ENCODE results near the gene PCDH9.
"Not testable (repeated sequence)": the region's sequence is repeated elsewhere in the genome, so short reads cannot be mapped to it uniquely, and the experiment has no call there.

Gene PCDH9

DNA sequence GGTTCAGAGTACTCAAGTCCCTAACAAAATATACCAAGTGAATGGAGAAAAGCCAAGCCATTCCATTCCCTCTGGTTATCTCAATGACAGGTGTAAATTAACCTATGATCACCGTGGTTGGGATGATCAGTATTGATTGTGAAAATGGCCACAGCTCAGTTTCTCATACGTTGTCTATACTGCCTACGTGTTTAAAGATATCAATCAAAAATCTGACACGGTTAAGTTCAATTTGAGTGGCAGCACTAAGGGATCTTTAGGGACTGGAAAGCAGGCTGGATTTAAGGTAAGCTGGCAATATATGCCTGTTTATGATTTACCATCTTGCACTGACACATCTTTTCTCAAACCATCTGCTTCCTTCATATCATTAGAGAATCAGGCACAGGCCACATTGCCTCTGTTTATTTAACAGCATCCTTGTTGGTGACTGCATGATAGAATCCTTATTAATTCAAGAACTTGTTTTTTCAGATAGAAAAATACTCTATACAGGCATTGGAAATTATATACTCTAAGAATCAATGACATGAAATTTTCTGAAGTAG, 907.9 kb downstream of the PCDH9 start:
- DNase-seq (ENCODE audit: low read depth in 1 of 2, low spot score in 1 of 2): no peak

DNA sequence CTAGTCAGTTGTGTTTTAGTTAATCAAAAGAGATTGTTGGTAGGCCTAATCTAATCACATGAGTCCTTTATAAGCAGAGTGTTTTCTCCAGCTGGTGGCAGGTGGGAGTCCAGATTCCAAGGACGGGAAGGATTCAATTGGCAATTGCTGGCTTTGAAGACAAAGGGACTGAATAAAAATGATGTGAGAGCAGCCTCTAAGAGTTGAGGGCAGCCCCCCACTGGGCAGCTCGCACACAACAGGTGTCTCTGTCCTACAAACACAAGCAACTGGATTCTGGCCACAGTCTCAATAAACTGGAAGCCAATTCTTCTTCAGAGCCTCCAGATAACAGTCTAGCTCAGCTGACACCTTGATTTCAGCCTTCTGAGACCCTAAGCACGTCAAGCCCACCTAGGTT, 915.2 kb downstream of the PCDH9 start:
- no peak for DNase-seq (ENCODE audit: low read depth in 1 of 2, low spot score in 1 of 2)

DNA sequence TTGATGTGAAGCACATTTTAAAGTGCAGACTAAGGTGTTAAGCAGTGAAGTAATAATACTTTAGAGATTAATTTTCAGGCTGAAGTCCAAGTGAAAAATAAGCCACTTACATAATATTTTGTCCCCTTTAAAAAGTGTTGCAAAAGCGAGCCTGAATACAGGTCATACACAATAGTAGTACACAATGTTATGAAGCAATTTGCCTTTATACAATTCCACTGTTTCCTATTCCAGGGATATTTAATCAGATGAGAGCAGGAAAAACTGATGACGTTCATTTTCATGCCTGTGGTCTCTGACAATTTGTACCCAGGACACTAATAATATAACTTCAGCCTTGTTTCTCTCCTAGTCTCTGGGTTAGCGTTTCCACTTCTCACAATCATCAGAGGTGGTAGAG, 916.7 kb downstream of the PCDH9 start:
- no peak for DNase-seq (ENCODE audit: low read depth in 1 of 2, low spot score in 1 of 2)

DNA sequence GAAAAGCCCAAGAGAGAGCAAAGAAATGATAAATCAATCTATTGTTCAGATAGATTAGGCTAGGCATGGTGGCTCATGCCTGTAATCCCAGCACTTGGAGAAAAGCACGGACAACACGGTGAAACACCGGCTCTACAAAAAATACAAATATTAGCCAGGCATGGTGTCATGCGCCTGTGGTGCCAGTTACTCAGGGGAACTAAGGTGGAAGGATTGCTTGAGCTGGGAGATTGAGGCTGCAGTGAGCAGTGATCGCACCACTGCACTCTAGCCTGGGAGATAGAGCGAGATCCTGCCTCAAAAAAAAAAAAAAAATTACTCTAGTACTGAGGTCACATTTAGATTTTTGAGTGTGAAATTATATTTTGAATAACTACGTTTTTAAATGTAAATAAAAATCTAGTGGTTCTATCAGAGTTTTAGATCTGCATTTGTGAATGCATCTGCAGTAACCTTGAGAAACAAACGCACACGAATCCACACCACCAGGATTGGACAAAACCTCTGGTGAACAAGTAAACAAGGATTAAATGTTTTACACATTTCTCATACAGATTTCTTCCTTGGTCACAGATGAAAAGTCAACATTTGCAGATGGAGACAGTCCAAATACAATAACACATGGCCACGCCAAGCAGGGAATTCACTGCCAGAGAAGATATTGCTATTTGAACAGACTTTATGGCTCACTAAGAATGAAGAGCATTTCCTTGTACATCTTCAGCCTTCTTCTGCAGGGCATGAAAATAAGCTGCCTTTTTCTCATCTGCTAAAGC, 917.6 kb downstream of the PCDH9 start:
- DNase-seq (ENCODE audit: low read depth in 1 of 2, low spot score in 1 of 2): no peak

DNA sequence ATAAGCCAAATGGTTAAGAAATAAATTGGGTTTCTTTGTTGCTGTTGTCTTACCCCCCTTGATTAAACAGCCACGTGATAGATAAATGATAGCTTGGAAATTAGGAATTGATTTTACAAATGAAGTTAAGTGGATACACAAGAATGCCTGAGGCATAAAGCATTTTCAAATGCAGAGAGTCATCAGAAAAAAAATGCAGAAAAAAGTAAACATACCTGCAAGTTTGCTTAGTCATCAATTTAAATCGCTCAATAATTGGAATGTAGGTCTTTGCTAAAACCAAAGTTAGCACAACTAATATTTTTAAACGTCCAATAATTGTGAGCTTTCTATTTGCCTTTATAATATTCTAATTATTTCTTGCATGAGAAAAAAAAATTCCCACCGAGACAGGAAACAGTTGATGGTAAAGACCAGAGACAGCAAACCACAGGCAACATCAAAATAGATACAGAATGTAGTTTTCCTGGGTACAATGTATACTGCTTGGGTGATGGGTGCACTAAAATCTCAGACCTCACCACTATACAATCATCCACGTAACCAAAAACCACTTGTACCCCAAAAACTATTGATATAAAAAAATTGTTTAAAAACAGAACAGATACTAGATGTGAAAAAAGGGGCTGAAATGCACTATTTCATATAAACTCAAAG, 924.0 kb downstream of the PCDH9 start:
- no peak for DNase-seq (ENCODE audit: low read depth in 1 of 2, low spot score in 1 of 2)

DNA sequence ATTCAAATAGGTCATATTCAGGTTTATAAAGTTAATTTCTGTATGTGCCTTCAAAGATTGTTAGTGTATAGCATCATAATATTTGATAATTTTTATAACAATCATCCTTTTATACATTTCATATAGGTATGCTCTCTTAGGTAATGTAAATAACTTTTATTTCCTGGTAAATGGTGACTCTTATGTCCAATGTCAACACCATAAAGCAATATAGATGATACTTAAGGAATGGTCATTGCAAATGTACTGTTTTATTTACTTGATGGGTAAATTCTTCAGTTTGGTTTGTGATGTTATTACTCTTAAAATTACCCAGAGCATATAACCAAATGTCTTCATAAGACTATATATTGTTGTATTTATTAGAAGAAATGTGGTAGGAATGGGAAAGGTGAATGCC, 928.7 kb downstream of the PCDH9 start:
- no peak for DNase-seq (ENCODE audit: low read depth in 1 of 2, low spot score in 1 of 2)

DNA sequence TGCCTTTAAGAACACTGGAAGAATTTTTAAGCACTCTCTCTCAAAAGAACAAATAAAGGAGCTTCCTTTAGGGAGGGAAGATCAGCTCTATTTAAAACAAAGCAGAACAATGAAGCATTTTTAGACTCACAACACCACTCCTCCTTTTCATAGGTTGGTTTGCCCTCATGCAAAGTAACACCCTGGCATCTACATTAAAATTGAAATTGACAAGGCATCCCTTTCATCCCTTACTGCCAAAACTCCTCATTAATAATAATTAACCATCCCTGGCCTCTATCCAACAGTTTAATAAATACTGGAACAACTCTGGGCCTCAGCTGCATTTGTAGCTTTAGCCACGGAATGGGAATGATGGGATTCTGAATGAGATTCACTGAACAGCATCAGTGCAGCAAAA, 929.1 kb downstream of the PCDH9 start:
- DNase-seq (ENCODE audit: low read depth in 1 of 2, low spot score in 1 of 2): no peak

DNA sequence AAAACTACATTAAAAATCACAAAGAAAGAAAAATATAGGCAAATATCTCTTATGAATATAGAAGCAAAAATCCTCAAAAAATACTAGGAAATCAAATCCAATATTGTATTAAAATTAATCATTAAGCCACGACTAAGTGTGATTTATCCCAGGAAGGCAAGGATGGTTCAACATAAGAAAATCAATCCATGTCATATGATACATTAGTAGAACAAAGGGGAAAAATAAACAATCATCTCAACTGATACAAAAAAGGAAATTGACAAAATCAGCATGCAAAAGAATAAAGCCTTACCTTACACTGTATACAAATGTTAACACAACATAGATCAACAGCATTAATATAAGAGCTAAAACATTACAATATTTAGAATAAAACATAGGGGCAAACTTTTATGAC, 933.3 kb downstream of the PCDH9 start:
- no peak for DNase-seq (ENCODE audit: low read depth in 1 of 2, low spot score in 1 of 2)

DNA sequence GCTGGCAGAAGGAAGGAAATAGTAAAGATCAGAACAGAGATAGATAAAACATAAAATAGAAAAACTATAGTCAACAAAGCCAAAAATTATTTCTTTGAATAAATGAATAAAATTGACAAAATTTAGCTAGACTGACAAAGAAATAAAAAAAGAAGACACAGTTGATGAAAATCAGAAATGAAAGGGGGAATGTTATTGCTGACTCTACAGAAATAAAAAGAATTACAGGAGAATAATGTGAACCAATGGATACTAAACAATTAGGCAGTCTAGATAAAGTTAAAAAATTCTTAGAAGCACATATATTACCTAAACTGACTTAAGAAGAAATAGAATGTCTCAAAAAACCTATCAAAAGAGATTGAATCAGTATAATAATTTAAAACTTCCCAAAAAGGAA, 933.8 kb downstream of the PCDH9 start:
- DNase-seq (ENCODE audit: low read depth in 1 of 2, low spot score in 1 of 2): no peak

DNA sequence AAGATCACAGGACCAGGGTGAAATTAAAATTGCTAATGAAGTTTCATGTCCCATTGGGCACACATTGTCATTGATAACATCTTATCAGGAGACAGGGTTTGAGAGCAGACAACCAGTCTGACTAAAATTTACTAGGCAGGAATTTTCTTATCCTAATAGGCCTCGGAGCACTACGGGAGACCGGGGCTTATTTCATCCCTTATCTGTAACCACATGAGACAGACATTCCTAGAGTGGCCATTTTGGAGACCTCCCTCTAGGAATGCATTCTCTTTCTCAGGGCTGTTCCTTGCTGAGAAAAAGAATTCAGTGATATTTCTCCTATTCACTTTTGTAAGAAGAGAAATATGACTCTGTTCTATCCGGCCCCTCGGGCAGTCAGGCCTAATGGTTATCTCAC, 943.3 kb downstream of the PCDH9 start:
- not testable (repeated sequence) for DNase-seq (ENCODE audit: low read depth in 1 of 2, low spot score in 1 of 2)

DNA sequence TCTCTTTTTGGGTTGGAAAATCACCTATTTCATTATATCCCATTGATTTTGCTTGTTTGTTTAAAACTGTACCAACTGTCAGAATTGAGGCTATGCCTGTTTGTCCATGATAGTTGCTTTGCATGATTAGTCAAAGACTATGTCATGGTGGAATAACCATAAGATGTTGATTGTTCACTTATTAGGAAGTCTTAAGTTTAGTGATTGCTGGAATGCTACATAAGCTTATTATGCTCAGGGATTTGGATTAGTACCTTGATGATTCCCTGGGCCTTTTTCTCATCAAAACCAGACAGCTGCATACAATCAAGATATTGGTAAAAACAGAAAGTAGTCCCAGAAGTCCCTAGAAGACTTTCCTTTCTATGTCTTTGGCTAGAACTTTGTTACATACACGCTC, 954.7 kb downstream of the PCDH9 start:
- DNase-seq (ENCODE audit: low read depth in 1 of 2, low spot score in 1 of 2): no peak

DNA sequence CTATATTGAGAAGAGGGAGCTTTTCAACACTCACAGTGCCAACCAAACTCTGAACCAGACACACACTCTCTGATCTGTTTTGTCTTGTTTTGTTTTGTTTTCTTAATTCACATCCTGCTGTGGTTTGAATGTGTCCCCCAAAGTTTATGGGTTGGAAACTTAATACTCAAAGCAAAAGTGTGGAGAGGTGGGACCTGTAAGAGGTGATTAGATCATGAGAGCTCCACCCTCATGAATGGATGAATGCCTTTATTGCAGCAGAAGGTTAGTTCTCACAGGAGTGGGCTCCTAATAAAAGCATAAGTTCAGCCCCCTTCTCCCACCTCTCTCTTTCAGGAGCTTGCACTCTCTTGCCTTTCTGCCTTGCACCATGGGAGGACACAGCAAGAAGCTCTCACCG, 957.1 kb downstream of the PCDH9 start:
- no peak for DNase-seq (ENCODE audit: low read depth in 1 of 2, low spot score in 1 of 2)

DNA sequence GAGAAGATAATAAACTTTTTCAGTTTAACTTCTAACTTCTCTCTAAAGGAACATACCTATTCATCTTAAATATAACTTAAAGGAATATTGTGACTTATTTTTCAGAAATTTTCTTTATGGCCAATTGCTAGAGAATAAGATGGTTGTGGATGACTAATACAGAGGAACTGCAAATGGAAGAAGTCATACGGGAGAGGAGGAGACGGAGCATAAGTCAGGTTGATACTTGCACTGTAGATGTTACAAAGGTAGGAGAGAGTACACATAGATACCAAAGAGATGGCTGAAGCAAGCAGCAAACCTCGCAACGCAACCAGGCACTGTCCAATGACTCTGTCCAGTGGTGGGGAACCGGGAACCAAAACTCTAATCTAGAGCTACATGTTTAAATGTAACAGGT, 963.4 kb downstream of the PCDH9 start:
- DNase-seq (ENCODE audit: low read depth in 1 of 2, low spot score in 1 of 2): no peak

DNA sequence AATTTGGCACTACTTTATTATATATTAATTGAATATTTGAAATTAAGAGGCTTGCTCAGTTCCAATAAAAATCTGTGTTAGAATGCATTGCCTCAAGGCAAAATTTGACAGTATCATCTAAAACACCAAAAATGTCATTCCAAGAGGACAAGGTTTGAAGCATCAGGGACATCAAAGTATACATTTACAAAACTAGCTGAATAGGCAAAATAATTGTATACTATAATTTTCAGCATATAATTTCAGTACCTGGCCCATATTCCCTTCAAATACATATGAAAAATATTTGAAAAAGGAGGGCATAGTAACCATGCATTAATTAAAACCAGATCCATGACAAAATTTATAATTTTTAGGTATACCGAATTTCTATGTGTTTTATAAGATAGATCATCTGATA, 963.8 kb downstream of the PCDH9 start:
- DNase-seq (ENCODE audit: low read depth in 1 of 2, low spot score in 1 of 2): no peak

DNA sequence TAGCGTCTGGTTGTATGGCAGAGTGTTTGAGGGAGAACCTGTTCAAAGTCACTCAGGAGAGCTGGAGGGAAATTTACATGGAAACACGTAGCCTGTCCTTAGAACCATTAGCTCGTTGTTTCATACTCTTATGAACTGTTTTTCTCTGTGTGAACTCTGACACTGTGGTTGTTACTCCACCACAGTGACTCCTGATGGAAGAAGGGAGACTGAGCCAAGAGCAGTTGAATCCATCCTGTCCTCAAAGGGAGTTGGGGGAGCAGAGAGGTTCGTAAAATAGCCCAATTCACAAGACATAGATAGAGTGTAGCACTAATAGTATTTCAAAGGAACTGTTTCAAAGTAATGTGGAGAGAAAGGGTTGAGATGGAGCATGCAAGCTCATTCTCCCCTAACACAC, 964.8 kb downstream of the PCDH9 start:
- no peak for DNase-seq (ENCODE audit: low read depth in 1 of 2, low spot score in 1 of 2)

DNA sequence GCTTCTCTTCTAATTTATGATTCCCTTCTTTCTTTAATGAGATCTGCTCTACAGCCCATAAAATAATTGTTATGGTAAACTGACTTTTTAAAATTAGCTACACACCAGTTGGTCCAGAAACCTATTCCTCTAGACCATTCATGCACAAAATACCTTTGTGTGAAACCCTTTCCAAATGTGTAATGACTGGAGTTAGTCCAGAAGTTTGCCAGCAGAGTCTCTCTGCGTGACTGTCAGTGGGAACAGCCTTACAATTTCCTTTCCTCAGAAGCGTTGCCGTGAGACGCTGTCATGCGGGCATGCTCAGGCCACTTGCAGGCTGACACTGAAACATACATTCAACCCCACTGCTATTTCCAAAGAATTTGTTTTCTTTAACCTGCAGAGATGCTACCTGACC, 965.2 kb downstream of the PCDH9 start:
- DNase-seq (ENCODE audit: low read depth in 1 of 2, low spot score in 1 of 2): no peak

DNA sequence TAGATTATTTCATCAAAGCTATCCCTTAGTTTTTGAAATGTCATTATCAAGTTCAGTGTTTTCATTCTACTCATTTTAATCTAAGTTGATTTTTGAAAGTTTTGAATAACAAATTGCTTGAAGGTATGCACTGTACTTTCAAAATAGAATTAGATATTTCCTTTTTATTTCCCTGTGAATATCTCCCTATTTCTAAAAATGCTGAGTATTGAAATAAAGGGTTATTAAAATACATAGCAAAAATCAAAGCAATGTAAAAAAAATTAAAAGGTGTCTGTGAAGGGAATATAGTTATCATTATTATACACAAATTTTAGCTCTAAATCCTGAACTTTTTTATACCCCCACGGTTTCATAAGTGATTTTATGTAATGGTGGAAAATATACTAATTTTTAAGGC, 967.8 kb downstream of the PCDH9 start:
- DNase-seq (ENCODE audit: low read depth in 1 of 2, low spot score in 1 of 2): no peak

DNA sequence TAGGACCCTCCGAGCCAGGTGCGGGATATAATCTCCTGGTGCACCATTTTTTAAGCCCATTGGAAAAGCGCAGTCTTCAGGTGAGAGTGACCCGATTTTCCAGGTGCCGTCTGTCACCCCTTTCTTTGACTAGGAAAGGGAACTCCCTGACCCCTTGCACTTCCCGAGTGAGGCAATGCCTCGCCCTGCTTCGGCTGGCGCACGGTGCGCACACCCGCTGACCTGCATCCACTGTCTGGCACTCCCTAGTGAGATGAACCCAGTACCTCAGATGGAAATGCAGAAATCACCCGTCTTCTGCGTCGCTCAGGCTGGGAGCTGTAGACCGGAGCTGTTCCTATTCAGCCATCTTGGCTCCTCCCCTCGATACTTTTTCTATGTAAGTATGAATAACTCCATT, 970.7 kb downstream of the PCDH9 start:
- not testable (repeated sequence) for DNase-seq (ENCODE audit: low read depth in 1 of 2, low spot score in 1 of 2)
